WERI-Rb-1 (cell line): Measurements from ENCODE around the gene RAB6B.

Experiments used
- DNase-seq: peaks from one replicate; pipeline ENCODE4 v3.0.0-alpha.2; 2020
- H3K27ac ChIP-seq: fragments of 250-450 bp; sonication (Bioruptor Pico); 2 replicates; pipeline ENCODE4 v1.5.1; 2020; ENCODE audit warnings: mild to moderate bottlenecking, moderate library complexity
- H3K27me3 ChIP-seq: fragments of 250-450 bp; sonication (Bioruptor Pico); 2 replicates; pipeline ENCODE4 v1.5.1; 2021; ENCODE audit warnings: mild to moderate bottlenecking, low read depth, moderate library complexity; ENCODE audit not compliant: insufficient read depth, severe bottlenecking
- H3K36me3 ChIP-seq: fragments of 250-450 bp; sonication (Bioruptor Pico); 2 replicates; pipeline ENCODE4 v1.5.1; 2020; ENCODE audit warnings: mild to moderate bottlenecking, moderate library complexity
- H3K4me3 ChIP-seq: 2 replicates; pipeline ENCODE4 v1.5.1; 2011; ENCODE audit warnings: low read depth, mild to moderate bottlenecking, control low read depth, low read length
- H3K9me3 ChIP-seq: fragments of 250-450 bp; sonication (Bioruptor Pico); 2 replicates; pipeline ENCODE4 v1.5.1; 2021; ENCODE audit warnings: mild to moderate bottlenecking, moderate library complexity; ENCODE audit not compliant: severe bottlenecking
- CTCF ChIP-seq: IDR thresholded peaks from 2 replicates; pipeline ENCODE4 v1.5.1; 2011; ENCODE audit warnings: low read depth, mild to moderate bottlenecking, control low read depth, inconsistent platforms, low read length

Gene RAB6B

GRCh38 chr3:133829310-133829707, 66.4 kb downstream of the RAB6B start:
- Histone ChIP-seq H3K4me3 (no peak overlapping the region), H3K36me3 (no peaks in the 10 kb centered on the region; the same call in 1 of the 2 replicates), H3K27me3 (no peaks in the 10 kb centered on the region), H3K9me3 (no peaks in the 10 kb centered on the region), H3K27ac (no peak overlapping the region)
- no peak for TF ChIP-seq CTCF
- DNase-seq: no peak

- H3K36me3 ChIP-seq: no peaks in the 10 kb centered on the region; the same call in 1 of the 2 replicates
- no peak overlapping the region for H3K27ac ChIP-seq
- no peaks in the 10 kb centered on the region for H3K27me3 ChIP-seq
- no peak overlapping the region for H3K4me3 ChIP-seq
- no peaks in the 10 kb centered on the region for H3K9me3 ChIP-seq
- DNase-seq: no peak
- TF ChIP-seq CTCF: no peak
Measured at GRCh38 chr3:133828576-133829309, 66.9 kb downstream of the RAB6B start.

GRCh38 chr3:133827684-133828083, 68.0 kb downstream of the RAB6B start:
- TF ChIP-seq CTCF: no peak
- Histone ChIP-seq H3K27me3 (no peaks in the 10 kb centered on the region), H3K27ac (no peak overlapping the region), H3K4me3 (no peak overlapping the region), H3K9me3 (no peaks in the 10 kb centered on the region), H3K36me3 (no peaks in the 10 kb centered on the region; the same call in 1 of the 2 replicates)
- DNase-seq: no peak

GRCh38 chr3:133827136-133827535, 68.5 kb downstream of the RAB6B start:
- TF ChIP-seq CTCF: no peak
- Histone ChIP-seq H3K9me3 (no peaks in the 10 kb centered on the region), H3K4me3 (no peak overlapping the region), H3K27me3 (no peaks in the 10 kb centered on the region), H3K36me3 (no peaks in the 10 kb centered on the region; the same call in 1 of the 2 replicates), H3K27ac (no peak overlapping the region)
- no peak for DNase-seq

- no peaks in the 10 kb centered on the region for H3K27me3 ChIP-seq
- no peak for DNase-seq
- H3K4me3 ChIP-seq: no peak overlapping the region
- H3K36me3 ChIP-seq: no peaks in the 10 kb centered on the region; the same call in 1 of the 2 replicates
- TF ChIP-seq CTCF: no peak
- H3K9me3 ChIP-seq: no peaks in the 10 kb centered on the region
- H3K27ac ChIP-seq: no peak overlapping the region
Measured at GRCh38 chr3:133825969-133826727, 69.5 kb downstream of the RAB6B start.
